DMS 273 (cell line): ENCODE measurements around the gene NRG2.

Experiments
- DNase-seq: peaks from one replicate; lab custom pipeline; 2025; ENCODE audit not compliant: unreplicated experiment; lab: John Stamatoyannopoulos, UW

Gene NRG2

DNA sequence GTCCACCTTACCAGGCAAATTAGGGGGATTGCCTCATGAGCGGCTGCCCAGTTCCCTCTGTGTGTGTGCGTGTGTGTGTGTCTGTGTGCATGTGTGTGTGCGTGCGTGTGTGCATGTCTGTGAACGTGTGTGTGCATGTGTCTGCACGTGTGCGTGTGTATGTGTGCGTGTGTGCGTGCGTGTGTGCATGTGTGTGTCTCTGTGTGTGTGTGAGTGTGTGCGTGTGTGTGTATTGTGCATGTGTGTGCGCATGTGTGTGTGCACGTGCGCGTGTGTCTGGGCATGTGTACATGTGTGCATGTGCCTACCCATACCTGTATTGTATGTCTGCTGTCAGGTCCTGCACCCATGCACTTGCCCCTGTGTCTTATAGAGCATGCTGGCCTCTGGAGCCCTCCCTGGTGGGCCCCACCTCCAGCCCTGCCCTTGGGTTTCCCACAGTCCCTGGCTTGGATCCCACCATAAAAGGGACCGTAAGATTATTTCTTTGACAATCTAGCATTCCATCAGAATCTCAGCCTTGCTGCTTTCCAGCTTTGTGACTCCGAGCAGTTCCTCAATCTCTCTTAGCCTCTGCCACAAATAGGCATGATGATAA lies 238.2 kb downstream of the NRG2 start:
- no peak for DNase-seq

GRCh38 chr5:139803978-139804377 lies 239.1 kb downstream of the NRG2 start:
- no peak for DNase-seq

DNA sequence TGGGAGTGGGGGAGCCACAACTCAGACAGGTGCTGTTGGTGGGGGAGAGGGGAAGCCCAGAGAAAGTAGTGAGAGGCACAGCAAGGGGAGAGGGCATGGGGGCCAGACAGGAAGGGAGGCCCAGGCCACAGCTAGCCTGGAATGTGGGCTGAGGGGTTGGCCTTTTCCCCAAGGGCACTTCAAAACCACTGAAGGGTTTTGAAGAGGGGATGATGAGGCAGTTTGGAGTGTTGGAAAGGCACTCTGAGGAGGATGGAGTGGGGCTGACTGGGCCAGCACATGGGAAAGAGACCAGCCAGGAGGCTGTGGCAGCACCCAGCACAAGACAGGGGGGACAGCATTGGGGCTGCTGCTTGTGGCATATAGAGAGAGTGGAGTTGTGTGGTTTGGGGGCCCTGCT lies 243.7 kb downstream of the NRG2 start:
- no peak for DNase-seq

GRCh38 chr5:139798883-139799282 lies 244.2 kb downstream of the NRG2 start:
- no peak for DNase-seq

DNA sequence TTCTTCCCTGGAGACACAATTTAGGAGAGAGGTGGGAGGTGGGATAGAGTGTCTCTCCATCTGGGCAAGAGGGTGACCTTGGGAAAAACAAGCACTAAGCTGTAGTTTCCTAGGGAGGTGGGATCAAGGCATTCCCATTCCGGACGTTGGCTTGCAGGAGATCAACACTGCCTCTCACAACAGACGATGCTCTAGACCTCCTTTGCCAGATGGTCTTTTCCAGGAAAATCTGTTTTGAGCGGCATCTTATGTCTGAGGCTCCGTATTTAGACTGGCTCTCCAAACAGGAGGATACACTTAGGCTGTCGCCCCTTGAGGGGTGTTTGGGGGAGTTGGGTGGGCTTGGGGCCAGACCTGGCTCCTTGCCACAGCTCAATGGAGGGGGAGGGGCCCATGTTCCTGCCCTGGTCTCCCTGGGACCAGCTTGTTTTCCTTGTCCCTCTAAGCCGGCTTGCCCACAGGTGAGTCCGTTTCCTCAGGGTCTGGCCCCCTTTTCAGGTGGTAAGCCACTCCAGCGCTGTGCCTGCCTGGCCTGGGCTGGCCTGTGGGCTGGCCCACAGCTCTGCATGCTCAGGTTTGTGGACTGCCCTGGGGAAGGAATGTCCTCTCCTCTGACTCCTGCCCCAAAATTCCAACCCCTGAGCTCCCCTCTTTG lies 245.1 kb downstream of the NRG2 start:
- peak; percentile 82 for DNase-seq

DNA sequence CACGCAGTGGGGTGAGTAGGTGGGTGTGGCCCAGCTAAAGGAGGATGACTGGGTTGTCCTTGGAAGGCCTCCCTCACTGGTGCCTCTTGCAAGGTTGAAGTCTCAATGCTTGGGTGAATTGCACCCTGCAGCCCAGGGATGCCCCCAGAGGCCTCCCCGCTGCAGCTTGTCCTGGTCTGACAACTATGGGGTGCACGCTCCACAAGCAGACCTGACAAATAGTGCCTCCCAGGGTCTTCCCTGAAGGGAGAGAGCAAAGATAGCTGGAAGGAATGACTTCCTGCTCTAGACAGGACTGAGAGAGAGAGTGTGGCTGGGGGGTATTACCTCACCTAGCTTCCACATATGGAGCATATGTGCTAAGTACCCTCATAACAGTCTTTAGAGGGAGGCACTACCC lies 245.8 kb downstream of the NRG2 start:
- peak; percentile 58 for DNase-seq
